Panc1 (cell line): Measurements from ENCODE around the gene ADCY9. TPM values are rescaled to one million over a fixed set of nuclear protein-coding genes. Genes with fewer than 3 reads are reported as not detected.

Experiments
- ATAC-seq: fragments of 200-7000 bp; cut with Tn5 transposase; 2 replicates; pipeline ENCODE4 v1.9.1; 2020; ENCODE audit warnings: mild to moderate bottlenecking, moderate library complexity
- BruUV-seq: library from RNA; stranded (reverse); fragments of 400-500 nt; replicated peaks from 2 replicates; lab custom pipeline; 2021; lab: Mats Ljungman, UMichigan
- CTCF ChIA-PET: fragments of 300-600 bp; sonication (Branson Sonifier 250); formaldehyde crosslinking; loops from one replicate; lab custom pipeline; 2022; ENCODE audit warnings: antibody characterized with exemption; lab: Charles Lee
- POLR2A ChIA-PET: fragments of 300-600 bp; sonication (Branson Sonifier 250); formaldehyde crosslinking; loops from one replicate; lab custom pipeline; 2022; ENCODE audit warnings: antibody characterized with exemption; lab: Charles Lee
- DNase-seq: peaks from one replicate; pipeline ENCODE4 v3.0.0-alpha.2; 2010; ENCODE audit warnings: low read depth, low spot score
- H3K27ac ChIP-seq: 2 replicates; pipeline ENCODE4 v1.5.1; 2011; ENCODE audit warnings: mild to moderate bottlenecking, low read length, inconsistent platforms
- H3K27me3 ChIP-seq: fragments of 200-500 bp; sonication (Bioruptor generic); 2 replicates; pipeline ENCODE4 v1.6.0; 2014; ENCODE audit warnings: low read length, inconsistent platforms; ENCODE audit not compliant: control insufficient read depth, insufficient read depth
- H3K36me3 ChIP-seq: fragments of 200-500 bp; sonication (Bioruptor generic); 2 replicates; pipeline ENCODE4 v1.5.1; 2014; ENCODE audit warnings: inconsistent platforms, mild to moderate bottlenecking, low read length, moderate library complexity; ENCODE audit not compliant: control insufficient read depth, insufficient read depth
- H3K4me1 ChIP-seq: 2 replicates; pipeline ENCODE4 v1.5.1; 2011; ENCODE audit warnings: inconsistent platforms, mild to moderate bottlenecking, low read length, moderate library complexity; ENCODE audit not compliant: control insufficient read depth, insufficient read depth
- H3K4me3 ChIP-seq, 2 experiments: 2 replicates each; pipeline ENCODE4 v1.5.1; 2011 to 2012; ENCODE audit warnings: low read depth in 2 of 2, low read length in 2 of 2, mild to moderate bottlenecking in 2 of 2, inconsistent platforms in 1 of 2, moderate library complexity in 1 of 2
- H3K9me3 ChIP-seq: fragments of 200-500 bp; sonication (Bioruptor generic); 2 replicates; pipeline ENCODE4 v1.5.1; 2014; ENCODE audit warnings: low read depth, mild to moderate bottlenecking, inconsistent platforms, low read length, moderate library complexity; ENCODE audit not compliant: control insufficient read depth, insufficient read depth
- POLR2AphosphoS5 ChIP-seq: IDR thresholded peaks from 2 replicates; pipeline ENCODE4 v1.6.1; 2012; ENCODE audit warnings: mild to moderate bottlenecking, low read depth, low read length, moderate library complexity
- SIN3A ChIP-seq: IDR thresholded peaks from 2 replicates; pipeline ENCODE4 v1.6.1; 2012; ENCODE audit warnings: low read depth, mild to moderate bottlenecking, low read length, moderate library complexity, borderline replicate concordance; ENCODE audit not compliant: insufficient read depth
- TCF7L2 ChIP-seq: IDR thresholded peaks from 2 replicates; pipeline ENCODE4 v1.6.1; 2011; ENCODE audit warnings: mild to moderate bottlenecking, low read depth, low read length, inconsistent platforms
- in situ Hi-C: cut with HindIII; loops from 2 replicates; pipeline ENCODE4 v1.10.0; 2016; ENCODE audit warnings: low sequenced_read_pairs, low pct_unique_long_range_greater_than_20kb
- intact Hi-C: fragments of 100-400 bp; cut with micrococcal nuclease; formaldehyde crosslinking; loops from one replicate; pipeline ENCODE4 v1.10.0; 2022; ENCODE audit not compliant: unreplicated experiment
- total RNA-seq: library from RNA; stranded (reverse); gene quantifications from one replicate; pipeline ENCODE4 v1.2.1, GENCODE V29; 2021; ENCODE audit not compliant: unreplicated experiment
- TF ChIP-seq, protein P1 (sequence below), 2 experiments: IDR thresholded peaks; 2 replicates each; pipeline ENCODE4 v1.6.1; 2011 to 2012; ENCODE audit warnings: low read depth in 2 of 2, control low read depth in 1 of 2, low read length in 1 of 2, mild to moderate bottlenecking in 1 of 2, moderate library complexity in 1 of 2; ENCODE audit not compliant: insufficient read depth in 1 of 2
- TF ChIP-seq, protein P2 (sequence below): fragments of 450-650 bp; IDR thresholded peaks from 2 replicates; pipeline ENCODE4 v1.5.1; 2017; ENCODE audit warnings: mild to moderate bottlenecking

Gene ADCY9
- total RNA-seq, 1 experiment from 2014 or later, result 29.8 TPM

DNA sequence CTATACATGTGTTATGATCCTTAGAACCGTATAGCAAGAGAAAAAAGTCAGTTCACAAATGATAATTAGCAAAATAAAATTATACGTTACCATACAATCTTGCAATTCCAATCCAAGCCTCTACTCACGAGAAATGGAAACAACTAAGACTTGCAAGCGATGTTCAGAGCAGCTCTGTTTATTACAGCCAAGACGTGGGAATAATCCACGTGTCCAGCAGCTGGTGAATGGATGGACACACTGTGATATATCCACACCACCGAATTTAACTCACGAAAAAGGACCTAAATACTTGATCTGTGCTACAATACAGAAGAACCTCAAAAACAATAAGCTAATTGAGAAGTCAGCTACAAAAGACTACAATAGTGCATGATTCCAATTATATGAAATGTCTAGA, 88.1 kb downstream of the ADCY9 start:
- Histone ChIP-seq H3K4me1 (no peaks in the 10 kb centered on the region), H3K27me3 (no peaks in the 10 kb centered on the region), H3K4me3 (no peak overlapping the region), H3K27ac (no peak overlapping the region), H3K36me3 (no peaks in the 10 kb centered on the region), H3K9me3 (no peaks in the 10 kb centered on the region)
- ChIA-PET CTCF (no interaction called here), POLR2A (interaction anchor here (0.5 to 0.6 kb wide), 2 partner anchors 40 to 100 kb away, joined by 3 read pairs; no protein-coding TSS in a partner anchor)
- ATAC-seq (no peak), DNase-seq (no peak)
- no TSS peak for BruUV-seq
- TF ChIP-seq, protein P1, sequence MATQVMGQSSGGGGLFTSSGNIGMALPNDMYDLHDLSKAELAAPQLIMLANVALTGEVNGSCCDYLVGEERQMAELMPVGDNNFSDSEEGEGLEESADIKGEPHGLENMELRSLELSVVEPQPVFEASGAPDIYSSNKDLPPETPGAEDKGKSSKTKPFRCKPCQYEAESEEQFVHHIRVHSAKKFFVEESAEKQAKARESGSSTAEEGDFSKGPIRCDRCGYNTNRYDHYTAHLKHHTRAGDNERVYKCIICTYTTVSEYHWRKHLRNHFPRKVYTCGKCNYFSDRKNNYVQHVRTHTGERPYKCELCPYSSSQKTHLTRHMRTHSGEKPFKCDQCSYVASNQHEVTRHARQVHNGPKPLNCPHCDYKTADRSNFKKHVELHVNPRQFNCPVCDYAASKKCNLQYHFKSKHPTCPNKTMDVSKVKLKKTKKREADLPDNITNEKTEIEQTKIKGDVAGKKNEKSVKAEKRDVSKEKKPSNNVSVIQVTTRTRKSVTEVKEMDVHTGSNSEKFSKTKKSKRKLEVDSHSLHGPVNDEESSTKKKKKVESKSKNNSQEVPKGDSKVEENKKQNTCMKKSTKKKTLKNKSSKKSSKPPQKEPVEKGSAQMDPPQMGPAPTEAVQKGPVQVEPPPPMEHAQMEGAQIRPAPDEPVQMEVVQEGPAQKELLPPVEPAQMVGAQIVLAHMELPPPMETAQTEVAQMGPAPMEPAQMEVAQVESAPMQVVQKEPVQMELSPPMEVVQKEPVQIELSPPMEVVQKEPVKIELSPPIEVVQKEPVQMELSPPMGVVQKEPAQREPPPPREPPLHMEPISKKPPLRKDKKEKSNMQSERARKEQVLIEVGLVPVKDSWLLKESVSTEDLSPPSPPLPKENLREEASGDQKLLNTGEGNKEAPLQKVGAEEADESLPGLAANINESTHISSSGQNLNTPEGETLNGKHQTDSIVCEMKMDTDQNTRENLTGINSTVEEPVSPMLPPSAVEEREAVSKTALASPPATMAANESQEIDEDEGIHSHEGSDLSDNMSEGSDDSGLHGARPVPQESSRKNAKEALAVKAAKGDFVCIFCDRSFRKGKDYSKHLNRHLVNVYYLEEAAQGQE (IDR thresholded peaks at IDR 0.05; ENCODE audit: insufficient read depth in 1 of 2, low read depth in 2 of 2, low read length in 1 of 2), result no peak
- no peak for TF ChIP-seq POLR2AphosphoS5
- TF ChIP-seq, protein P2, sequence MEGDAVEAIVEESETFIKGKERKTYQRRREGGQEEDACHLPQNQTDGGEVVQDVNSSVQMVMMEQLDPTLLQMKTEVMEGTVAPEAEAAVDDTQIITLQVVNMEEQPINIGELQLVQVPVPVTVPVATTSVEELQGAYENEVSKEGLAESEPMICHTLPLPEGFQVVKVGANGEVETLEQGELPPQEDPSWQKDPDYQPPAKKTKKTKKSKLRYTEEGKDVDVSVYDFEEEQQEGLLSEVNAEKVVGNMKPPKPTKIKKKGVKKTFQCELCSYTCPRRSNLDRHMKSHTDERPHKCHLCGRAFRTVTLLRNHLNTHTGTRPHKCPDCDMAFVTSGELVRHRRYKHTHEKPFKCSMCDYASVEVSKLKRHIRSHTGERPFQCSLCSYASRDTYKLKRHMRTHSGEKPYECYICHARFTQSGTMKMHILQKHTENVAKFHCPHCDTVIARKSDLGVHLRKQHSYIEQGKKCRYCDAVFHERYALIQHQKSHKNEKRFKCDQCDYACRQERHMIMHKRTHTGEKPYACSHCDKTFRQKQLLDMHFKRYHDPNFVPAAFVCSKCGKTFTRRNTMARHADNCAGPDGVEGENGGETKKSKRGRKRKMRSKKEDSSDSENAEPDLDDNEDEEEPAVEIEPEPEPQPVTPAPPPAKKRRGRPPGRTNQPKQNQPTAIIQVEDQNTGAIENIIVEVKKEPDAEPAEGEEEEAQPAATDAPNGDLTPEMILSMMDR, result no peak
- no peak for TF ChIP-seq TCF7L2
- in situ Hi-C loops (no loop called here), intact Hi-C loops (no loop called here)

DNA sequence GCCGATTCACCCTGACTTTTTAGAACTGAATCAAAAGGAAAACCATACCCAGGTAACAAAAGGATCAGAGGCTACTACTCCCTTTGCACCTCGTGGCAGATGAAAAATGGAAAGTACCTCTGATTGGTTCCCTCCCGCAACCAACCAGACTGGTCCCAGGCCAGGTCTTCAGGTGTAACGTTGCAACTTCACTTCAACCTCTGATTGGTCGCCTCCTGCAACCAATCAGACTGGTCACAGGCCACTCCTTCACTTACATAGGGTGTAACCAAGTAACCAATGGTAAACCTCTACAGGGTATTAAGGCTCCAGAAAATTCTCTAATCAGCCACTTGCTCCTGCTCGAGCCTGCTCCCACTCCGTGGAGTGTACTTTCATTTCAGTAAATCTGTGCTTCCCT, 89.4 kb downstream of the ADCY9 start:
- no peak overlapping the region for H3K4me3 ChIP-seq
- CTCF ChIA-PET, result no interaction called here
- H3K27ac ChIP-seq, result no peak overlapping the region
- no peaks in the 10 kb centered on the region for H3K27me3 ChIP-seq
- TF ChIP-seq SIN3A (no peak), POLR2AphosphoS5 (no peak), TCF7L2 (no peak)
- TF ChIP-seq, protein P2, result no peak
- TF ChIP-seq, protein P1 (IDR thresholded peaks at IDR 0.05; ENCODE audit: insufficient read depth in 1 of 2, low read depth in 2 of 2, low read length in 1 of 2), result no peak
- ATAC-seq (no peak), DNase-seq (no peak)
- H3K4me1 ChIP-seq, result no peaks in the 10 kb centered on the region
- in situ Hi-C loops (no loop called here), intact Hi-C loops (no loop called here)
- no peaks in the 10 kb centered on the region for H3K36me3 ChIP-seq
- POLR2A ChIA-PET, result no interaction called here
- no TSS peak for BruUV-seq
- no peaks in the 10 kb centered on the region for H3K9me3 ChIP-seq
